Cardiac muscle cell (in vitro differentiated cells and primary cell): ENCODE results near the gene CHIC2. TPM values are rescaled to one million over a fixed set of nuclear protein-coding genes. Genes with fewer than 3 reads are reported as not detected.
"Not testable (repeated sequence)": the region's sequence is repeated elsewhere in the genome, so short reads cannot be mapped to it uniquely, and the experiment has no call there.

Experiments used
- DNase-seq, 2 donors: peaks; one replicate each; pipeline versions ENCODE4 v3.0.0 to v3.0.0-alpha.2; 2010 to 2017; ENCODE audit warnings: low read depth in 1 of 2, low spot score in 1 of 2
- H3K27ac ChIP-seq: fragments of 200-600 bp; sonication (generic); 2 replicates; pipeline ENCODE4 v1.5.1; 2016
- H3K27me3 ChIP-seq: fragments of 200-600 bp; sonication (generic); 2 replicates; pipeline ENCODE4 v1.6.0; 2016; ENCODE audit warnings: control low read depth
- H3K36me3 ChIP-seq: fragments of 200-600 bp; sonication (generic); 2 replicates; pipeline ENCODE4 v1.5.1; 2016; ENCODE audit warnings: control low read depth
- H3K4me1 ChIP-seq: fragments of 200-600 bp; sonication (generic); 2 replicates; pipeline ENCODE4 v1.8.1; 2017; ENCODE audit warnings: low read depth, mild to moderate bottlenecking, mixed run types
- H3K4me3 ChIP-seq: fragments of 200-600 bp; sonication (generic); 2 replicates; pipeline ENCODE4 v1.5.1; 2016; ENCODE audit warnings: mild to moderate bottlenecking
- H3K9me3 ChIP-seq: fragments of 200-600 bp; sonication (generic); 2 replicates; pipeline ENCODE4 v1.5.1; 2017; ENCODE audit warnings: low read depth, mild to moderate bottlenecking, control low read depth
- CTCF ChIP-seq: IDR thresholded peaks from 2 replicates; pipeline ENCODE4 v1.5.1; 2012; ENCODE audit warnings: low read depth, mild to moderate bottlenecking, low read length
- polyA plus RNA-seq: library from polyadenylated mRNA; unstranded; fragments of >200 nt; fragmentation: Nextera tagmentation; extraction: Ambion mirVana; gene quantifications from 2 replicates; pipeline ENCODE4 v1.2.1, GENCODE V29; 2016
- total RNA-seq: library from RNA; depleted of rRNA; stranded (reverse); fragments of >200 nt; gene quantifications from 2 replicates; pipeline ENCODE4 v1.2.3, GENCODE V29; 2016

Gene CHIC2
- total RNA-seq, result 35.4 and 43.9 TPM in 2 replicates
- 36.5 and 37.6 TPM in 2 replicates for polyA plus RNA-seq

GRCh38 chr4:54064317-54065111 is at the start of gene CHIC2:
Gene CHIC2, minus strand, starts transcription at chr4:54064605. Its CDS starts 305 bp downstream, at chr4:54064300.
- Histone ChIP-seq H3K27ac (peak within 1 kb of the TSS; percentile 81), H3K4me1 (peaks cover 35% of the 10 kb centered on the region), H3K9me3 (no peaks in the 10 kb centered on the region), H3K36me3 (no peaks in the 10 kb centered on the region), H3K27me3 (no peaks in the 10 kb centered on the region), H3K4me3 (peak within 1 kb of the TSS; percentile 80)
- no peak for TF ChIP-seq CTCF
- peak; percentile 96 to 97 for DNase-seq

GRCh38 chr4:54113206-54113605 is 48.8 kb upstream of the CHIC2 start:
- H3K4me3 ChIP-seq, H3K9me3 ChIP-seq, H3K27ac ChIP-seq, H3K4me1 ChIP-seq, DNase-seq, H3K36me3 ChIP-seq: not testable (repeated sequence)
- H3K27me3 ChIP-seq, result peaks cover 50% of the 10 kb centered on the region

DNA sequence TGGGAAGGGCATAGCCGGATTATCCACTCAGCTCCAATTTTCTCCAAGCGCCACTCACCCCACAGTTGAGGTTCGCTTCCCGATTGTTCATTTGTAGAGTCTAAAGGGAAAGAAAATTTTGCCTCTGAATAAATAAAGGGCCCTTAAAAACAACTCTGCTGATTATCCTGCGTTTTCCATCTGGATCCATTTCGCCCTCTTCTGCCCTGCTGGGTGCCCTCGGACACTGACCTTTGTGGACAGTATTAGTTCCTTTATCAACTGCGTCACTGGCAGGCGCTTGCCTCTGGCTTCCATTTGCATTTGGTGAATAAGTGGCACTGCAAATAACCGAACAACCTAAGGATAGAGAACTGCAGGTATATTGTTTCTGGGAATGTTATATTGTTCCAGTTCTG is 45.6 kb upstream of the CHIC2 start:
- DNase-seq, result no peak
- Histone ChIP-seq H3K4me1 (no peaks in the 10 kb centered on the region), H3K9me3 (no peaks in the 10 kb centered on the region), H3K36me3 (no peaks in the 10 kb centered on the region), H3K27me3 (peaks cover 77% of the 10 kb centered on the region), H3K4me3 (no peak overlapping the region), H3K27ac (no peak overlapping the region)
- TF ChIP-seq CTCF, result no peak

GRCh38 chr4:54109241-54110018 is 45.0 kb upstream of the CHIC2 start:
- Histone ChIP-seq H3K27ac (no peak overlapping the region), H3K4me3 (no peak overlapping the region), H3K9me3 (no peaks in the 10 kb centered on the region), H3K27me3 (peaks cover 83% of the 10 kb centered on the region), H3K36me3 (no peaks in the 10 kb centered on the region), H3K4me1 (no peaks in the 10 kb centered on the region)
- TF ChIP-seq CTCF, result no peak
- DNase-seq, result no peak

- H3K4me3 ChIP-seq, result no peak overlapping the region
- DNase-seq, result no peak
These were observed 43.7 kb upstream of the CHIC2 start for GRCh38 chr4:54107951-54108748.

More at GRCh38 chr4:54107951-54108748, 43.7 kb upstream of the CHIC2 start:
- H3K27ac ChIP-seq, result no peak overlapping the region
- H3K36me3 ChIP-seq, result no peaks in the 10 kb centered on the region
- TF ChIP-seq CTCF, result peak; percentile 20
- H3K27me3 ChIP-seq, result peaks cover 95% of the 10 kb centered on the region
- no peaks in the 10 kb centered on the region for H3K9me3 ChIP-seq
- peaks cover 5% of the 10 kb centered on the region for H3K4me1 ChIP-seq
